ENCODE results near the gene SMARCC2.

The SMARCC2 gene

DNA sequence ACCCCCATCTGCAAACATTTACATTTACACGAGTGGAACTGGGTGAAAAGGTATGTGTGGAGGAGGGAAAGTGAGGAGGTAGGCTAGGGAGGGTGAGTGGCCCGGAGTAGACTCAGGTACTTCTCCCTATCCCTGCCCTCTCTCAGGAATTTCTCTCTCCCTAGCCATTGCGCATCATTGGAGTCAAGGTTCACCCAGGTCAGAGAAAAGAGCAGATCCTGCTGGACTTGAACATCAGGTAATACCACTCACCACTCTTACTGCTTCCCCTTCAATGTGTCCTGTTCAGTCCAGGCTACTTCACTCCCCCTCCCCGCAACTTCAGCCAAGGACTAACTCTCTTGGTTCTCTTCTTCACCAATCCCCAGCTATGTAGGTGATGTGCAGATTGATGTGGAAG lies 58.4 kb downstream of the SMARCC2 start:
- peaks cover 46% of the 10 kb centered on the region for H3K36me3 ChIP-seq
- H3K4me3 ChIP-seq (ENCODE audit: low read depth, low read length) = no peak overlapping the region
- no peaks in the 10 kb centered on the region for H3K27me3 ChIP-seq (ENCODE audit: insufficient read depth, low read depth, severe bottlenecking)
- H3K9me3 ChIP-seq (ENCODE audit: severe bottlenecking) = no peaks in the 10 kb centered on the region
- no peak for DNase-seq
- TF ChIP-seq, protein P1, sequence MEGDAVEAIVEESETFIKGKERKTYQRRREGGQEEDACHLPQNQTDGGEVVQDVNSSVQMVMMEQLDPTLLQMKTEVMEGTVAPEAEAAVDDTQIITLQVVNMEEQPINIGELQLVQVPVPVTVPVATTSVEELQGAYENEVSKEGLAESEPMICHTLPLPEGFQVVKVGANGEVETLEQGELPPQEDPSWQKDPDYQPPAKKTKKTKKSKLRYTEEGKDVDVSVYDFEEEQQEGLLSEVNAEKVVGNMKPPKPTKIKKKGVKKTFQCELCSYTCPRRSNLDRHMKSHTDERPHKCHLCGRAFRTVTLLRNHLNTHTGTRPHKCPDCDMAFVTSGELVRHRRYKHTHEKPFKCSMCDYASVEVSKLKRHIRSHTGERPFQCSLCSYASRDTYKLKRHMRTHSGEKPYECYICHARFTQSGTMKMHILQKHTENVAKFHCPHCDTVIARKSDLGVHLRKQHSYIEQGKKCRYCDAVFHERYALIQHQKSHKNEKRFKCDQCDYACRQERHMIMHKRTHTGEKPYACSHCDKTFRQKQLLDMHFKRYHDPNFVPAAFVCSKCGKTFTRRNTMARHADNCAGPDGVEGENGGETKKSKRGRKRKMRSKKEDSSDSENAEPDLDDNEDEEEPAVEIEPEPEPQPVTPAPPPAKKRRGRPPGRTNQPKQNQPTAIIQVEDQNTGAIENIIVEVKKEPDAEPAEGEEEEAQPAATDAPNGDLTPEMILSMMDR (IDR thresholded peaks at IDR 0.05; ENCODE audit: low read depth, low read length) = no peak
- no peak overlapping the region for H3K27ac ChIP-seq

DNA sequence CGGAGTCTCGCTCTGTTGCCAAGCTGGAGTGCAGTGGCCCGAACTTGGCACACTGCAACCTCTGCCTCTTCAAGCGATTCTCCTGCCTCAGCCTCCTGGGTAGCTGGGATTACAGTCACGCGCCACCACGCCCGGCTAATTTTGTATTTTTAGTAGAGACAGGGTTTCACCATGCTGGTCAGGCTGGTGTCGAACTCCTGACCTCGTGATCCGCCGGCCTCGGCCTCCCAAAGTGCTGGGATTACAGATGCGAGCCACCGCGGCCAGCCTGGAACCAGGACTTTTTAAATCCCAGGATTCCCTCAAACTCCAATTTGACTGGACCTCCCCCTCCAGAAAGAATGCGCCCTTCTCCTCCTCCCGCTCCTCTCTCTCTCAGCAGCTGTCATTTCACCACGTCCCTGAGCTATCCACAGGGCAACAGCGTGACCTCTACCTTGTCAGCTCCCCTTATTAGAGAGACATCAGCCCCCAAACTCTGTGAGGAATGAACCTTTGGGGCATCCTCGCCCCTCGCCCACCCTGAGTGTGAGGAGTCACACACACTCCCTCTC lies 59.3 kb downstream of the SMARCC2 start:
- no peaks in the 10 kb centered on the region for H3K27me3 ChIP-seq (ENCODE audit: insufficient read depth, low read depth, severe bottlenecking)
- no peaks in the 10 kb centered on the region for H3K9me3 ChIP-seq (ENCODE audit: severe bottlenecking)
- H3K27ac ChIP-seq = no peak overlapping the region
- DNase-seq = no peak
- H3K36me3 ChIP-seq = peaks cover 46% of the 10 kb centered on the region
- no peak overlapping the region for H3K4me3 ChIP-seq (ENCODE audit: low read depth, low read length)
- TF ChIP-seq, protein P1 (IDR thresholded peaks at IDR 0.05; ENCODE audit: low read depth, low read length) = no peak

DNA sequence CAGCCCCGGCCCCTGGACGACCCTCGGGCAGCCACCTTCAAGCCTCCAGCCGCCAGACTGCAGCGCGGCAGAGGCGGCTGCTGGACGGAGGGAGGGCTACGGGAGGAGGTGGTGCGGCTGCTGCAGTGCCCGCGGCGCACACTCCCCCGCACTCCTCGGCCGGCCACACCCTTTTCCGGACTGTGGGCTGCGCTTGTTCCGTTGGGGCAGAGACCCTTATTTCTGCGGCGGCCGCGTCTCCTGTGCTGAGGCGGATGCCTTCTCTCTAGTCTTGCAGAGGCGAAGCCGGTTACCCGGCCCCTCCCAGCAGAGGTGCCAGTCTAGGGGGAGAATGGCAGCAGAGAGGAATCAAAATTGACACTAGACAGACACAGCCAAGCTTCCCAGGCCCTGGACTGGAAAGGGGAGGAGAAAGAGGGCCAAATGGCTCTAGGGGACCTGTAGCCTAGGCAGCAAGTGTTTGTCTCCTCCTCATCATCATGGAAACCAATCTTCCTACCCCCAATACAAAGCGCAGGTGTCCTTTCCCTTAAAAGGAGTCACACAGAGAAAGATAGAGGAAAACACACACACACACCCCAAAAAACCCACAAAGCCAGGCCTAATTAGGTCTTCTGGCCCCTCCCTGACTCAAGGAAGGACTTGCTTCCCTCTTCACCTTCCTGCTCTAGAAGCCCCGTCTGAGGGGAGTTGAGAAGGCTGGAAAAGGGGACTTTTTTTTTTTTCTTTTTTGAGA lies 59.9 kb downstream of the SMARCC2 start:
- DNase-seq = peak; percentile 48

DNA sequence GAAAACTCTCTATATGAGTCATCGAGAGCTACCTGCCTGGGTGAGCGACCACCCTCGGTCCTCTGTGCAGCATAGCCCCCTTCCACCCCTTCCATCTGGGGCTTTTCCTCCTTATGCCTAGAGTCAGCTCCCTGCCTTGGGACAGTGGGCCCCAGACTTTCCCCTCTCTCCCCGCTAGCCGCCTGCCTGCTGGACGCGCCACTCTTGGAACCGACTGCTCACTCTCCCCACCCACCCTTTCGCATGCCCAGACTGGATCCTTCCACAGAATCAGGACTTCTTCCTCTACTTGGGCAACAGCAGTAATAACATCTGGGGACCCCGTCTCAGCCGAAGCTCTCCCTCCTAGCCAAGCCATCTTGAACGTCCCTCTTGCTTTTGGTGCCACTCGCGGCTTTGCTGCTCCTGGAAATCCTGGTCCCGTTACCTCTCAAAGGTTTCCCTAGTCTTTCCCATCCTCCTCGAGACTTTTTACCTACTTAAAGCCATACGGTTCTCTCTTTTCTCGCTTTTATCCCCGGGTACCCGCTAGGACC lies 60.5 kb downstream of the SMARCC2 start:
- peak overlapping the region; percentile 70 for H3K27ac ChIP-seq
- TF ChIP-seq, protein P1 (IDR thresholded peaks at IDR 0.05; ENCODE audit: low read depth, low read length) = no peak
- DNase-seq = no peak

More for the DNA sequence above, 59.9 kb downstream of the SMARCC2 start:
- H3K27me3 ChIP-seq (ENCODE audit: insufficient read depth, low read depth, severe bottlenecking) = no peaks in the 10 kb centered on the region
- H3K9me3 ChIP-seq (ENCODE audit: severe bottlenecking) = no peaks in the 10 kb centered on the region
- H3K27ac ChIP-seq = no peak overlapping the region
- TF ChIP-seq, protein P1 (IDR thresholded peaks at IDR 0.05; ENCODE audit: low read depth, low read length) = no peak
- H3K36me3 ChIP-seq = peaks cover 41% of the 10 kb centered on the region
- H3K4me3 ChIP-seq (ENCODE audit: low read depth, low read length) = peak overlapping the region; percentile 78

DNA sequence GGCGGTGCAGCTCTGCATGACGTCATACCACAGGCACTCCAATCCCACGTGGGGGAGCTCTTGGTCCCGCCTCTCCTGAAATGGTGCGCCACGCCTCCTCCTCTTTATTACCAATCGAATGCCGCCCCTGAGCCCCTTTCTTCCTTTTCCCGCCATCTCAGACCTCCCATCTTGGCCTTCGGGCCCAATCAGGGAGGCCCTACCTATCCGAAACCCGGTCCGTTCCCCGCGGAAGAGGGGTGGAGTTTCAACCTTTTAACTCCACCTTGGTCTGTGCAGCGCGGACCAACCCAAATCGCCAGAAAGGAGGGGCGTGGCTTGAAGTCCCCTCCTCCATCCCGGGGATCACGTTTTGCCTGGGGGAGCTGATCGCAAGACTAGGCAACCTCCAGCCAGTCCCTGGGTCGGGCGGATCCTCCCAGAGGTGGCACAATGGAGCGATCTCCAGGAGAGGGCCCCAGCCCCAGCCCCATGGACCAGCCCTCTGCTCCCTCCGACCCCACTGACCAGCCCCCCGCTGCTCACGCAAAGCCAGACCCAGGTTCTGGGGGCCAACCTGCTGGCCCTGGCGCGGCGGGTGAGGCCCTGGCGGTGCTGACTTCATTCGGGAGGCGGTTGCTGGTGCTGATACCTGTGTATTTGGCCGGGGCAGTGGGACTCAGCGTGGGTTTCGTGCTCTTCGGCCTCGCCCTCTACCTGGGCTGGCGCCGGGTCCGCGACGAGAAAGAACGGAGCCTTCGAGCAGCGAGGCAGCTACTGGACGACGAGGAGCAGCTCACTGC lies 61.2 kb downstream of the SMARCC2 start, which contains the start of gene ESYT1:
Gene ESYT1, plus strand, starts transcription at position 380 of the 782 bp plus-strand sequence. Its CDS starts 53 bp downstream, at position 433.
- Histone ChIP-seq H3K36me3 (peaks cover 28% of the 10 kb centered on the region), H3K27me3 (ENCODE audit: insufficient read depth, low read depth, severe bottlenecking) (no peaks in the 10 kb centered on the region), H3K9me3 (ENCODE audit: severe bottlenecking) (no peaks in the 10 kb centered on the region), H3K4me3 (ENCODE audit: low read depth, low read length) (peak within 1 kb of the TSS; percentile 78), H3K27ac (peak within 1 kb of the TSS; percentile 76)
- DNase-seq = peak; percentile 99
- TF ChIP-seq, protein P1 (IDR thresholded peaks at IDR 0.05; ENCODE audit: low read depth, low read length) = no peak

More for the DNA sequence above, 60.5 kb downstream of the SMARCC2 start:
- no peaks in the 10 kb centered on the region for H3K9me3 ChIP-seq (ENCODE audit: severe bottlenecking)
- no peaks in the 10 kb centered on the region for H3K27me3 ChIP-seq (ENCODE audit: insufficient read depth, low read depth, severe bottlenecking)
- peak overlapping the region; percentile 78 for H3K4me3 ChIP-seq (ENCODE audit: low read depth, low read length)
- H3K36me3 ChIP-seq = peaks cover 34% of the 10 kb centered on the region

All from WERI-Rb-1 (cell line).